OCI-LY1 (cell line): ENCODE measurements around the gene FAM89A.

Experiments
- EZH2 ChIP-seq: fragments of 200-600 bp; sonication (generic), shearing (Covaris generic); IDR thresholded peaks from 2 replicates; pipeline ENCODE4 v1.8.0; 2017; ENCODE audit warnings: borderline replicate concordance, mixed run types, mild to moderate bottlenecking, antibody characterized with exemption, low read length, moderate library complexity, mixed read lengths
- TF ChIP-seq, protein P1 (sequence below): fragments of 200-600 bp; sonication (generic), shearing (Covaris generic); IDR thresholded peaks from 2 replicates; pipeline ENCODE4 v1.5.1; 2017; ENCODE audit warnings: mild to moderate bottlenecking, antibody characterized with exemption, low read length, moderate library complexity, mixed read lengths

DNA sequence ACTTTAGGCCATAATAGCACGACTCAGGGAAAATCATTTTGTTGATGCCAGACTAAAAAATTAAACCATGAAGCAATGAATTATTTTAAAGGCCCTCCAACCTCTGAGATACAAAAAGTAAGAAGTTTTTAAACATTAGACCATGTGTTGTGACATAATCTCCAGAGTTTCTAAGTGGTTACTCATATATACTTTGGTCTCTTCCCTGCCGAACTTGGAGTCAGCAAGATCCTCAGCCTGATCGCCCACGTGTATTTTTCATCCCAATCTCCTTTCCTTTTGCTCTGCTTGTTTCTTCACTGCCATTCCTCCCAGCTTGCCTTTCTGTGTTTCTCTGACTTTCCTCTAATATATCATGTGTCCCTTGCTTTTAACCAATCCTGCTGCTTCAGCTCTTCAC, 57.4 kb downstream of the FAM89A start:
- TF ChIP-seq, protein P1, sequence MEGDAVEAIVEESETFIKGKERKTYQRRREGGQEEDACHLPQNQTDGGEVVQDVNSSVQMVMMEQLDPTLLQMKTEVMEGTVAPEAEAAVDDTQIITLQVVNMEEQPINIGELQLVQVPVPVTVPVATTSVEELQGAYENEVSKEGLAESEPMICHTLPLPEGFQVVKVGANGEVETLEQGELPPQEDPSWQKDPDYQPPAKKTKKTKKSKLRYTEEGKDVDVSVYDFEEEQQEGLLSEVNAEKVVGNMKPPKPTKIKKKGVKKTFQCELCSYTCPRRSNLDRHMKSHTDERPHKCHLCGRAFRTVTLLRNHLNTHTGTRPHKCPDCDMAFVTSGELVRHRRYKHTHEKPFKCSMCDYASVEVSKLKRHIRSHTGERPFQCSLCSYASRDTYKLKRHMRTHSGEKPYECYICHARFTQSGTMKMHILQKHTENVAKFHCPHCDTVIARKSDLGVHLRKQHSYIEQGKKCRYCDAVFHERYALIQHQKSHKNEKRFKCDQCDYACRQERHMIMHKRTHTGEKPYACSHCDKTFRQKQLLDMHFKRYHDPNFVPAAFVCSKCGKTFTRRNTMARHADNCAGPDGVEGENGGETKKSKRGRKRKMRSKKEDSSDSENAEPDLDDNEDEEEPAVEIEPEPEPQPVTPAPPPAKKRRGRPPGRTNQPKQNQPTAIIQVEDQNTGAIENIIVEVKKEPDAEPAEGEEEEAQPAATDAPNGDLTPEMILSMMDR: no peak
- TF ChIP-seq EZH2: no peak
